OCI-LY7 (cell line): ENCODE data around the gene SIGMAR1. TPM values are rescaled to one million over a fixed set of nuclear protein-coding genes. Genes with fewer than 3 reads are reported as not detected.

Experiments used
- BruUV-seq: library from RNA; stranded (reverse); fragments of 400-500 nt; replicated peaks from 2 replicates; lab custom pipeline; 2021; lab: Mats Ljungman, UMichigan
- CTCF ChIA-PET: fragments of 300-600 bp; sonication (Branson Sonifier 250); formaldehyde crosslinking; loops from one replicate; lab custom pipeline; 2022; ENCODE audit warnings: antibody characterized with exemption; ENCODE audit not compliant: unreplicated experiment; lab: Charles Lee
- POLR2A ChIA-PET: fragments of 300-600 bp; sonication (Branson Sonifier 250); formaldehyde crosslinking; loops from one replicate; lab custom pipeline; 2022; ENCODE audit warnings: antibody characterized with exemption; lab: Charles Lee
- DNase-seq: peaks from one replicate; pipeline ENCODE4 v3.0.0-alpha.2; 2015; ENCODE audit warnings: low spot score
- H2AFZ ChIP-seq: fragments of 200-600 bp; sonication (generic), shearing (Covaris generic); 2 replicates; pipeline ENCODE4 v1.6.1; 2014; ENCODE audit warnings: mild to moderate bottlenecking, antibody characterized with exemption, low read length, moderate library complexity
- H3K27ac ChIP-seq: fragments of 200-600 bp; sonication (generic); 2 replicates; pipeline ENCODE4 v1.5.1; 2014; ENCODE audit warnings: mixed run types, low read depth, mild to moderate bottlenecking, moderate library complexity, low read length, inconsistent platforms; ENCODE audit not compliant: poor library complexity, severe bottlenecking
- H3K36me3 ChIP-seq: fragments of 200-600 bp; sonication (generic); 2 replicates; pipeline ENCODE4 v1.6.1; 2014; ENCODE audit warnings: mild to moderate bottlenecking, antibody characterized with exemption, low read length, moderate library complexity, mixed read lengths; ENCODE audit not compliant: insufficient read depth
- H3K4me1 ChIP-seq: fragments of 200-600 bp; sonication (generic); 2 replicates; pipeline ENCODE4 v1.5.1; 2014; ENCODE audit warnings: mild to moderate bottlenecking, low read length; ENCODE audit not compliant: insufficient read depth, poor library complexity, severe bottlenecking
- H3K4me2 ChIP-seq: fragments of 200-600 bp; sonication (generic); 2 replicates; pipeline ENCODE4 v1.6.1; 2014; ENCODE audit warnings: mild to moderate bottlenecking, low read length
- H3K4me3 ChIP-seq: fragments of 200-600 bp; sonication (generic); 2 replicates; pipeline ENCODE4 v1.5.1; 2014; ENCODE audit warnings: mild to moderate bottlenecking, low read depth, low read length; ENCODE audit not compliant: poor library complexity, severe bottlenecking
- H3K79me2 ChIP-seq: fragments of 200-600 bp; sonication (generic); 2 replicates; pipeline ENCODE4 v1.6.1; 2016; ENCODE audit warnings: low read depth, mild to moderate bottlenecking, low read length, moderate library complexity, mixed read lengths; ENCODE audit not compliant: insufficient read depth
- H3K9me2 ChIP-seq: fragments of 200-600 bp; sonication (generic); 2 replicates; pipeline ENCODE4 v1.6.1; 2016; ENCODE audit warnings: mild to moderate bottlenecking, low read length, mixed read lengths; ENCODE audit not compliant: insufficient read depth
- H3K9me3 ChIP-seq: fragments of 200-600 bp; sonication (generic); 2 replicates; pipeline ENCODE4 v1.6.1; 2014; ENCODE audit warnings: mild to moderate bottlenecking, mixed run types, low read length, mixed read lengths
- H4K20me1 ChIP-seq: fragments of 200-600 bp; sonication (generic); 2 replicates; pipeline ENCODE4 v1.6.1; 2014; ENCODE audit warnings: mild to moderate bottlenecking, antibody characterized with exemption, low read length, moderate library complexity, mixed read lengths; ENCODE audit not compliant: insufficient read depth
- EZH2phosphoT487 ChIP-seq: fragments of 200-600 bp; sonication (generic); IDR thresholded peaks from 2 replicates; pipeline ENCODE4 v1.6.1; 2018; ENCODE audit warnings: low read depth, borderline replicate concordance, mild to moderate bottlenecking, mixed run types, antibody characterized with exemption, low read length, moderate library complexity, mixed read lengths
- intact Hi-C: fragments of 100-400 bp; cut with micrococcal nuclease; formaldehyde crosslinking; loops from one replicate; pipeline ENCODE4 v1.10.0; 2022; ENCODE audit not compliant: unreplicated experiment
- total RNA-seq, 2 experiments: library from RNA; depleted of rRNA in 1 of 2; stranded (reverse); fragments of >200 nt in 1 of 2; shearing (Covaris generic) in 1 of 2; gene quantifications; 2 replicates each; pipeline ENCODE4 v1.2.3, GENCODE V29; 2014 to 2022
- TF ChIP-seq, protein P1 (sequence below): fragments of 200-600 bp; sonication (generic); conservative IDR thresholded peaks from 2 replicates; pipeline ENCODE4 v1.5.1; 2014; ENCODE audit warnings: mild to moderate bottlenecking, antibody characterized with exemption, low read length, moderate library complexity, mixed read lengths

SIGMAR1 gene
- total RNA-seq, 2 experiments from 2014 or later, result 103 to 110 TPM

DNA sequence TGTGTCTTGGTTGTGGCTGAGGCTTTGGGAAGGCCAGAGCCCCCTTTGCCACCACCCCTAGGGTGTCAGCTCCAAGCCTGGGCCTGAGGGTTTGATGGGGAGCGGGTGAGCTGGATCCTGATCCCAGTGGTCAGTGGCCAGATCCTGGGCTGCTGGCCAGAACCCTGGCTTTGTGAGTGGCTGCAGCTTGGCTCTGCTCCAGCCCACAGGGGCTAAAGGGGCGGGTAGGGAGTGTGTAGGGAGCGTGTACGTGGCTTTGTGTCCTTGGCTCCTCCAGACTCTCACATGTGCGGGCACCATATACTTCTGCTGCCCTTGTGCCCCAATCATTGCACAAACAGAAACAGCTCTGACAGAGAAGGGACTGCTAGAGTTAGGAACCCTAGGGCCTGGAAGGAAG, 13.2 kb upstream of the SIGMAR1 start:
- ChIA-PET CTCF (no interaction called here), POLR2A (interaction anchor here (0.7 to 1.1 kb wide), 2 partner anchors 13 to 200 kb away, joined by 3 read pairs; partner anchors contain the start of gene SIGMAR1)
- Histone ChIP-seq H3K9me3 (no peaks in the 10 kb centered on the region), H2AFZ (no peak overlapping the region), H4K20me1 (no peaks in the 10 kb centered on the region), H3K4me3 (no peak overlapping the region), H3K27ac (no peak overlapping the region), H3K4me2 (no peak overlapping the region), H3K4me1 (peaks cover 19% of the 10 kb centered on the region), H3K79me2 (peaks cover 11% of the 10 kb centered on the region; the same call in 1 of the 2 replicates), H3K9me2 (no peaks in the 10 kb centered on the region), H3K36me3 (peaks cover 23% of the 10 kb centered on the region)
- BruUV-seq, result no TSS peak
- intact Hi-C loops, result no loop called here
- DNase-seq, result no peak
- no peak for TF ChIP-seq EZH2phosphoT487

DNA sequence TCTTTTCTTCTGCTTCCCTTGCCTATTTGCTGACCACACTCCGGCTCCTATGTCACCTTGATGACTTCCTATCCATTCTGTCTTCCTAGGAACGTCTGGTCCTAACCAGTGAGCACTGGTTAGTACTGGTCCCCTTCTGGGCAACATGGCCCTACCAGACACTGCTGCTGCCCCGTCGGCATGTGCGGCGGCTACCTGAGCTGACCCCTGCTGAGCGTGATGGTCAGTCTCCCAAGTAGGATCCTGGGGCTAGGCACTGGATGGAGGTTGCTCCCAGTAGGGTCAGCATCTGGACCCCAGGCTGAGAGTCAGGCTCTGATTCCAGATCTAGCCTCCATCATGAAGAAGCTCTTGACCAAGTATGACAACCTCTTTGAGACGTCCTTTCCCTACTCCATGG, 11.1 kb upstream of the SIGMAR1 start:
- Histone ChIP-seq H3K4me2 (peak overlapping the region; percentile 84; the same call in 1 of the 2 replicates), H3K9me2 (no peaks in the 10 kb centered on the region), H2AFZ (no peak overlapping the region), H3K27ac (no peak overlapping the region), H4K20me1 (no peaks in the 10 kb centered on the region), H3K79me2 (peaks cover 11% of the 10 kb centered on the region; the same call in 1 of the 2 replicates), H3K9me3 (no peaks in the 10 kb centered on the region), H3K4me3 (no peak overlapping the region), H3K4me1 (peaks cover 26% of the 10 kb centered on the region), H3K36me3 (peaks cover 23% of the 10 kb centered on the region)
- TF ChIP-seq, protein P1, sequence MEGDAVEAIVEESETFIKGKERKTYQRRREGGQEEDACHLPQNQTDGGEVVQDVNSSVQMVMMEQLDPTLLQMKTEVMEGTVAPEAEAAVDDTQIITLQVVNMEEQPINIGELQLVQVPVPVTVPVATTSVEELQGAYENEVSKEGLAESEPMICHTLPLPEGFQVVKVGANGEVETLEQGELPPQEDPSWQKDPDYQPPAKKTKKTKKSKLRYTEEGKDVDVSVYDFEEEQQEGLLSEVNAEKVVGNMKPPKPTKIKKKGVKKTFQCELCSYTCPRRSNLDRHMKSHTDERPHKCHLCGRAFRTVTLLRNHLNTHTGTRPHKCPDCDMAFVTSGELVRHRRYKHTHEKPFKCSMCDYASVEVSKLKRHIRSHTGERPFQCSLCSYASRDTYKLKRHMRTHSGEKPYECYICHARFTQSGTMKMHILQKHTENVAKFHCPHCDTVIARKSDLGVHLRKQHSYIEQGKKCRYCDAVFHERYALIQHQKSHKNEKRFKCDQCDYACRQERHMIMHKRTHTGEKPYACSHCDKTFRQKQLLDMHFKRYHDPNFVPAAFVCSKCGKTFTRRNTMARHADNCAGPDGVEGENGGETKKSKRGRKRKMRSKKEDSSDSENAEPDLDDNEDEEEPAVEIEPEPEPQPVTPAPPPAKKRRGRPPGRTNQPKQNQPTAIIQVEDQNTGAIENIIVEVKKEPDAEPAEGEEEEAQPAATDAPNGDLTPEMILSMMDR, result no peak
- no peak for TF ChIP-seq EZH2phosphoT487
- no peak for DNase-seq
- ChIA-PET POLR2A (interaction anchor here (5.2 kb wide), 1 partner anchor 12 kb away, joined by 66 read pairs; the partner anchor contains the start of gene SIGMAR1), CTCF (interaction anchor here (3.5 kb wide), 1 partner anchor 12 kb away, joined by 35 read pairs; the partner anchor contains the start of gene SIGMAR1)
- BruUV-seq, result no TSS peak
- intact Hi-C loops, result no loop called here

DNA sequence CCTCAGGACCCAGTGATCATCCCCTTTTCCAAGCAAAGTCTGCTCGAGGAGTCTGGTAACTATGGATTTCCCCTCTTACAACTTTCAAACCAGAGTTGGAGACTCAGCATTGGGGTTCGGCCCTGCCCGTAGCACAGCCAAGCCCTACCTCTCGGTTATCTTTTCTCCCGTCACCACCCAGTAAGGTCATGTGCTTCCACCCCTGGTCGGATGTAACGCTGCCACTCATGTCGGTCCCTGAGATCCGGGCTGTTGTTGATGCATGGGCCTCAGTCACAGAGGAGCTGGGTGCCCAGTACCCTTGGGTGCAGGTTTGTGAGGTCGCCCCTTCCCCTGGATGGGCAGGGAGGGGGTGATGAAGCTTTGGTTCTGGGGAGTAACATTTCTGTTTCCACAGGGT, 10.1 kb upstream of the SIGMAR1 start:
- H2AFZ ChIP-seq, result no peak overlapping the region

More for the DNA sequence above, 10.1 kb upstream of the SIGMAR1 start:
- BruUV-seq, result no TSS peak
- DNase-seq, result no peak
- TF ChIP-seq EZH2phosphoT487, result no peak
- TF ChIP-seq, protein P1, result no peak
- no peaks in the 10 kb centered on the region for H3K9me3 ChIP-seq
- no peaks in the 10 kb centered on the region for H3K9me2 ChIP-seq
- H3K36me3 ChIP-seq, result peaks cover 23% of the 10 kb centered on the region
- intact Hi-C loops, result no loop called here
- H4K20me1 ChIP-seq, result no peaks in the 10 kb centered on the region
- peaks cover 11% of the 10 kb centered on the region; the same call in 1 of the 2 replicates for H3K79me2 ChIP-seq
- ChIA-PET POLR2A (interaction anchor here (0.6 to 5.2 kb wide), 3 partner anchors 11 to 675 kb away, joined by 3 to 66 read pairs (median 3); partner anchors contain the start of gene SIGMAR1), CTCF (interaction anchor here (1.7 to 3.5 kb wide), 2 partner anchors 11 to 14 kb away, joined by 6 to 35 read pairs; partner anchors contain the start of gene SIGMAR1)
- H3K4me1 ChIP-seq, result peaks cover 26% of the 10 kb centered on the region
- no peak overlapping the region for H3K27ac ChIP-seq
- peak overlapping the region; percentile 84 for H3K4me2 ChIP-seq
- H3K4me3 ChIP-seq, result peak overlapping the region; percentile 80
